ENCODE measurements around the gene MED14.
A peak's percentile ranks its signal among the peaks of the same experiment; 100 is the strongest.
"Not testable (repeated sequence)": the region's sequence is repeated elsewhere in the genome, so short reads cannot be mapped to it uniquely, and the experiment has no call there.

MED14 gene

DNA sequence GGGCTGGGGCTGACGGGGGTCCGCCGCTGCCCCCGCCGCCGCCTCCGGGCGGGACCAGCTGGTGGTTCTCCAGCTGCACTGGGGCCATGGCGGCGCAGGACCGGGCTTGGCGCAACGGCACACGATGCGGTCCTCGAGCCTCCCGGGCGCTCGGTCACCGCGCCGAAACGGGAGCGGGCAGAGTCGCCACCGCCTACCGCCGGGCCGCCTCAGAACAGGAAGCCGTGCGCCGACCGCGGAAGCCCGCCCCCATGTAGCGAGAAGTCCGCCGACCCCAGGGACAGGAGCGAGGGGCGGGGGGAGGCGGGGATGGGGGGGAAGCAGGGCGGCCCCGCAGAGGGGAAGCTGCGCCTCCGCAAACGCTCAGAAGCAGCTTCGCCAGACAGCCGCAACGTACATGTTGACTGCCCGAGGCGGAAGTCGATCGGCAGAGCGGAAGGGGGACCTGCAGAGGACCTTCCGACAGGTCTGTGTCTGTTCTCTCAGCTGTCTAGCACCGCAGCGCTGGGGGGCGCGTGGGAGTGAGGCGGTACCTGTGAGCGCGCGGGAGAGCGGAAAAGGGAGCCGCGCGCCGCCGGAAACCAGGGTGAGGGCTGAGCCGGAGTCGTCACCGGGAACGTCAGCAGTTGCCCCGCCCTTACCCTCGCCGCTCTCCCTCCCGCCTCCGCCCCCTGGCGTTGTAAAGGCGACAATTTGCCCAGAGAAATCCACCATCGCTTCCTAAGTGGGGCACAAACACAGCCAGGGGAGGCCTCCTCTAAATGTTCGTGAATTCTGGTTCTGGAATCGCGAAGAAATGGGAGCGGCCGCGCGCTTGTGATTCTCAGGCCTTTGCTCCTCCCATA, at the start of gene MED14:
Gene MED14, minus strand, starts transcription at position 218 of the 845 bp plus-strand sequence. Its CDS starts 130 bp downstream, at position 88.
- DNase-seq, result peak; percentile 70

DNA sequence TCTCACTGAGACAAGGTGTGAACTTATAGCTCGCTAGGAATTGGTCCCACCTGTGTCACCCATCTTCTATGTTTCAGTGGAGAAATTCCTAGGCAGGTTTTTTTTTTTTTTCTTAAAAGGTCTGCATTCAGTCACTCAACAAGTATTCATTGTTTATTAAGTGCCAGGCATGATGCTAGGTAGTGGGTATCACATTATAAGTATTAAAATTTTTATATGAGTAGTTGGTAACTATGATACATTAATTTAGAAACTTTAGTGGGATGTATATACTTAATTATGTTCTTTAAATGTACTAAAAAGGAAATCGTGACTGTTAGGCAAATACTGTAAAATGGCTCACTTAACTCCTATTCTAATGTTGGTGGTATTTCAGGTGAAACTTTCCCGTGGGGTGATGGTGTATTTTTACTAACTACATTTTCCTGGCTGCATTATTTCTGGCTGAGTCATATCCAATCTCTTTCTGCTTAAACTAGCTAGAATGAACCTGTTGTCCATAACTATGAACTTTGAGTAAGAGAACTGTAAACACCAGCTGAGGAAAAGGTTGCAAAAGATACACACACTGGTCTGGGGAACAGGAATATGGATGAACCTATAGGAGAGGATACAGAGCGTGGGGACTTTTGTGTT, 49.3 kb upstream of the MED14 start:
- no peak for DNase-seq

DNA sequence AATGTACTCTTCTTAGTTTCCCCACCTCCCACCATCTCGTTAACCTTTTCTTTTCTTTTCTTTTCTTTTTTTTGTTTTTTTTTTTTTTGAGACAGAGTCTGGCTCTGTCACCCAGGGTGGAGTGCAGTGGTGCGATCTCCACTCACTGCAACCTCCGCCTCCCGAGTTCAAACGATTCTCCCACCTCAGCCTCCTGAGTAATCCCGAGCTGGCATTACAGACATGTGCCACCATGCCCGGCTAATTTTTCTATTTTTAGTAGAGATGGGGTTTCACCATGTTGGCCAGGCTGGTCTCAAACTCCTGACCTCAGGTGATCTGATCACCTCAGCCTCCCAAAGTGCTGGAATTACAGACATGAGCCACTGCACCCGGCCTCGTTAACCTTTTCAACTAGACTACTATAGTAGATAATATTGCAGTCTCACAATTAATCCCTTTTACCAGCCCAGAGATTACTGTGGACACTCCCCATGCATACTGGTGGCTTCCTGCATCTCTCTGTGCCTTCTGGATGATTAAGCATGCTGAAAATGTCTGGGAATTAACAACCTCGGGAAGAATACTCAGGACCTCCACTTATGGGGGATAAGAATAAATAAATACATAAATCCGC, 47.4 kb upstream of the MED14 start:
- not testable (repeated sequence) for DNase-seq

DNA sequence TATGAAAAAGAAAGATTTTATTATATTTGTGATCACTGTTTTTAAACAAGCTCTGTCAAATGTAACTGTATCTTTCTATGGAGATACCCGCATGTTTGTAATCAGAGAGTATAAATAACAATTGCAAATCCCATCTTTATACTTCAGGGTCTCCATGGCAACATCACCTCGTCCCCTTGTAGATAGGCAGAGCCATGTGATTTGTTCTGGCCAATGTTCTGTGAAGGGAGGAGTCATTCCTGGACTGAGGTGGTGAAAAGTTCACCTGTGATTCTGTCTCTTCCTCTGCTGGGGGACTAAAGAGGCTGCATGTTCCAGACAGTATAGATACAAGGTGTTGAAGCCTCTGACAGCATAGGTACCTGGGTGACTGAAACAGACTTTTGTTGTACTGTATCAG, 45.6 kb upstream of the MED14 start:
- DNase-seq, result no peak

DNA sequence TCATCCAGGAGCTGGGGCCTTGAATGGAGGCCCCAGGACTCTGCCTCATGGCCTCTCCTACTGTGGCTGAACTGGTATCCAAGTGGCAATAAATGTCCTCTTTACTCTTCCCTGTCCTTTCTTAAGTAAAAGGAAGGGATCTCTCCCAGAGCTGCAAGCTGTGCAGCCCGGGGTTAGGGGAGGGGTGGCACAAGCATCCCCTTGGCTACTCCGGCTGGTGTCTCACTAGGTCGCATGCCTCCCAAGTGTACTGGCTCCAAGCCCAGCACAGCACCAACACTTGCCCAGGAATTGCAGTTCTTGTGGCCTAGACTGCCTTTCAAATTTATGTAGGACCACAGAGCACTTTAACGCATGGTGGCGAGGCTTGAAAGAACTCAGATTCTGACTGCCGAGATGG, 44.7 kb upstream of the MED14 start:
- no peak for DNase-seq

DNA sequence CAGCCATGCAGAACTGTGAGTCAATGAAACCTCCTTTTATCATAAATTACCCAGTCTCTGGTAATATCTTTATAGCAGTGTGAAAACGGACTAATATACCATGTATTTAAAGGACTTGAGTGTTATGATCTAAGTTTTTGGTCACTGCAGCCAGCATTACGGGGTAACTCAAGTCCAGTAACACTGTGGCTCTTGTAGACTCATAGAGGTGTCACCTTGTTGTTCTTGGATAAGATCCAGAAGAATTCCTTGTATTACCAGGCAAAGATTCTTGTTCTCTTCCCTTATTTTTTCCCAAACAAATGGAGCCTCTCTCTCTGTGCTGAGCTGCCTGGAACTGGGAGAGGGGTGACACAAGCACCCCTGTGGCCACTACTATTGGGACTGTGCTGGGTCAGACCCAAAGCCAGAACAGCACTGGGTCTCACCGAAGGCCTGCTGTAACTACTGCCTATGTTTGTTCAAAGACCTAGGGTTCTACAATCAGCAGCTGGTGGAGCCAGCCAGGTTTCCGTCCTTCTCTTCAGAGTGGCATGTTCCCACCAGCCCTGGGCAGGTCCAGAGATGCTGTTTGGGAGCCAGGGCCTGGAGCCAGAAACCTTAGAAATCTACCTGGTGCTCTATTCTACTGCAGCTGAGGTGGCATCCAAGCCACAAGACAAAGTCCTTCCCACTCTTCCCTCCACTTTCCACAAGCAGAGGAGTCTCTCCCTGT, 43.7 kb upstream of the MED14 start:
- DNase-seq, result no peak

DNA sequence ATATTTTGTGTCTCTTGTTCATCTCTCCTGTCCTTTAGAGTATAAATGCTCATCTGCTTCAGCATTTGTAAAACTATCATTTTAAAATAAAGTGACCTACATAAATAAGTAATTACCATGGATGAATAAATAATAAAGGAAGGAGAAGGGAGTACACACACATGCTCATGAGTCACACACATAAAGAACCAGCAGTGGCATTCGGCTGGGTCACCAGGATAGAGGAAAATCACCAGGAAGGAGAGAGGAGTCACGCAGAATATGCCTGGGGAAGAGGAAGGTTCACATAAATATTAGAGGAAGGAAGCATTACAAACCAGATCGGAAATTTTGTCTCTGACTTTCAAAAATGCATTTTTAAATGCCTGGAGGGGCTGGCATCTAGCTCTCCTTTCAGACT, 38.5 kb upstream of the MED14 start:
- no peak for DNase-seq

DNA sequence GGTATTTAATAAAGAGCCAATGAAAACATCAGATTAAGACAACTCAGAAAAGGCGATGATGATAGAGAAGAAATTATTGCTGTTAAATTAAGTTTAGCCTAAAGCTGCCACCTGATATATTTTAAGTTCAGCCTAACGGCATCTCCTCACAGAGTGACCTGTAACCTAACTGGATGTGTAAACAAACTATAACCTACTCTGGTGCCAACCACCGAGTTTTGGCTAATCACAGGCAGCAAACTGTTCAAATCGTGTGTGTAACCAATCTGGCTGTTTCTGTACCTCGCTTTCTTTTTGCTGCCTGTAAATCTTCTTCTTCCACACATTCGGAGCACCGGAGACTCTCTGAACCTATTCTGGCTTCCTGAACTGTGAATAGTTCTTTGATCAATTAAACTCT, 37.8 kb upstream of the MED14 start:
- DNase-seq, result no peak

DNA sequence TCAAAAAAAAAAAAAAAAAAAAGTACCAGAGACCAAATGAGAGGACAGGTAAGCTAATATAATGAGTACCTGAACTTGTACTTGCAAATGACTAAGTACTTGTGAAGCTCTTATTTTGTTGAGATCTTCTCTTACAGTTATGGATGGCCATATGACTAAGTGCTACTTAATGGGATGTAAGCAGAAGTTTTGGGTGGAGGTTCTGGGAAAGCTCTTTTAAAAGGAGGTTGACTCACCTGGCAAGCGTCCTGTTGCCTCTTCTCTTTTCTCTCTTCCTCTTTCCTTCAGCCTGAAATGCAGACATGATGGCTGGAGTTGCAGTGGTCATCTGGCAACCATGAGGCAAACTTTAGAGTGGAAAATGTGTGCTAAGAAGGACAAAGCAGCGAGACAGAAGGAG, 36.9 kb upstream of the MED14 start:
- DNase-seq, result no peak

DNA sequence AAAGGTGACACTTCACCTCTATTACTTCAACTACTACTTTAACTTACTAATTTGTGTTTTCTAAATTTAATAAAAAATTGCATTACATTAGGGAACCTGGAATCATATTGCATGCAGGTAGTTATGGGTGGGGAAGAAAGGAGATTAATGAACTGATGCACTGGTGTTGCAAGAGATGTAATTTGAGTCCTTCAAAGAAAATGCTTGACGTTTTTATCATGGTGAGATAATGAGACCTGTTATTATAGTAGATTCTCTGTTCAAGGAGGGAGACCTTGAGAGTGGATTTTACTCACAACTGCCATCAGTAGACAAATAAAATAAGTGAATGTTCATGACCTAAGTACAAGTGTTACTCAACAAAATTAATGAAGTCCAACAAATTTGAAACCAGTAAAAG, 26.4 kb upstream of the MED14 start:
- no peak for DNase-seq

DNA sequence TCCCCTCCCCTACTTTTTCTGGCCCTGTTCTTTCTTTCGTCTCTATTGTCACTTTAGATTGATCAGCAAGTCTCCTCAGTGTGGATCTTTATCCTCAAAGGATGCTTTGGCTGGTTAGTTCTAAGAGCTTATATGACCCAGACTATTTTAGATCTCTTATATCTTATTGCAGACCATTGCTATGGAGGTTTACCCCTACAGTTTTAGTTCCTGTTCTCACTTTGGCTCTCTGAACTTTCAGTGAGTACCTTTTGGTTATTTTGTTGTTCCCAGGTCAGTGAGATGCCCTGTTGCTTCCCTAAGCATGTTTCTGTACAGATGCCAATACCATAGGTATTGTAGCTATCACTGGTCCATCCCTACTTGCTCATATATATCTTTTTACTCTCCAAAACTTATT, 24.0 kb upstream of the MED14 start:
- no peak for DNase-seq

DNA sequence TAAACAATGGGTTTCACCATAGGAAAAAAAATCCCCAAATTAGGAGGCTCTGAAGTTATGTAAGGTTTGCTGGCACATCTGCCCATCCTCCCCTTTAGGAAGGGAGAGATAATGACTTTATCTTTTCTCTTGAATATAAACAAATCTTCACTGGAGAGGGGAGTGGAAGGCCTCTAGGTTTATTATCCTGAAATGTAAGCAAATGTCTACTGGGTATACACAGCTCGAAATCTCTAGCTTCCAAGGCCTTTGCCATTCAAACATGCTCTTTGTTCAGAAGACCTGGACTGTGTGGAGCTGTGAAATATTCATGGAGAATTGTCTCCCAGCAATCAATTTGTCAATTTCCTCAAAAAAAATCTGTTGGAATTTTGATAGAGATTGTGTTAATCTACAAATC, 21.7 kb upstream of the MED14 start:
- DNase-seq, result no peak

DNA sequence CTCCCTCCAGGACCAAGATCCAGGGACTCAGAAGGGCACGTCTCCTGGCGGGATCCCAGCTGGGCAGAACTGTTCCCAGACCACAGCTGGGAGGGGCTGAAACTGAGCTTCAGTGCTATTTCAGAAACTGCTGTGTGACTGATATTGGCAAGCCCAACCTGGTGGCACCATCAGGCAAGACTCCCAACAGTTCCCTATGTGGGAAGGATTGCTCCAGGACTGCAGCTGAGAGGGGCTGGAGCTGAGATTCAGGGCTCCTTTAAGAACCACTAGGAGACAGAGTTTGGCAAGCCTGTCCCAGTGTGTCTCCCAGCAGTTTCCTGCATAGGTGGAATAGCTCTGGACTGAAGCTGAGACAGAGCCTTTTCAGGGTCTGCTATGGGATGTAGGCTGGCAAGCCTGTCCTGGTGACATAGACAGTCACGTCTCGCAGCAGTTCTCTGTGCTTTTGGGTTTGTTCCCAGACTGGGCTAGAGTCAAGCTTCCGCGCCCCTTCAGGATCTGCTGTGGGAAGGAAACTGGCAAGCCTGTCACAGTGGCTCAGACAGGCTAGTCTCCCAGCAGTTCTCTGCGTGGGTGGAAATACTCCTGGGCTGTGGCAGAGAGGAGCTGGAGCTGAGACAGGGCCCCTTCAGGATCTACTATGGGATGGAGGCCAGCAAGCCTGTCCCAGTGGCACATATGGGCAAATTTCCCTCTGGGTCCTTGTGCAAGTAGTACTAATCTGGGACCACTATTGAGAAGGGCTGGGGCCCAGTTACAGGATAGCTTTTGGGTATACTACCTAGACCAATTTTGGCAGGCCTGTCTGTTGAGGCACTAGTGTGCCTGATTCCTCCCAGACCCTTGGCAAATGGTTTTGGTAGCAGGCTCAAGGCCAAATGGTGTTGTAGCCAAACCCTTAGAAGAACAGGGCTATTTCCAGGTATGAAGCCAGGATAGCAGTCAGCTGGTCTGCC, 20.2 kb upstream of the MED14 start:
- no peak for DNase-seq

DNA sequence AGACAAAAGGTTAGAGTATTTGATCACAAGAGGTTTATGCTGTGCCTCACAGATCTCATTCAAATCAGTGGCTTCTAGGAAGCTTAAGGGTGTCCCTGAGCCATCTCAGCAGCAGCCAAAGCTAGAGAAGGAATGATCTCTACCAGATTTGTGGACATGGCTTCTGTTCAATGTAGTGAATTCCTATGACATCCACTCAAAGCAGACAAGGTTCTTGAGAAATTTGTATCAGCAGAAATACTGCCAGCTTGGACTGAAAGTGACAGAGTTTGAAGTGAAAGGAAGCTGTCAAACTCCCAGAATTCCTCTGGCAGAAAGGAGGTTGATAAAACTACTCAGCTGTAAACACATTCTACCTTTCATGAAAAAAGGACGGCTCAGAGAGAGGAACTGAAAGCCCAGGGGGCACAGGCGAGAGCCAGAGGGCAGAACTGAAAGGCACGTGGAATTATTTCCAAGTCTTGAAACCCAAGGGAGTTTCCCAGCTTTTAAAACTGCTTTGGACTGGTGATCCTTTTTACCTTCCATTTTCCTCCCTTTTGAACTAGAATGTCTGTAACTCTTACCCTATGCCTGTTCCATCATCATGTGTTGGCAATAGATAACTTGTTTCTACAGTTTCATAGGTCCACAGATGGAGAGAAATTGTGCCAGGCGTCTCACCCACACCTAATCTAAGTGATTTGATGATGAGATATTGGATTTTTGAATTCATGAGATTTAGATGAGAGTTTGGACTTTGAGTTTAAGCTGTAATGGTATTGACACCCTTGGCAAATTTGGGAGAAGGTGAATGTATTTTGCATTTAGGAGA, 14.5 kb upstream of the MED14 start:
- no peak for DNase-seq

DNA sequence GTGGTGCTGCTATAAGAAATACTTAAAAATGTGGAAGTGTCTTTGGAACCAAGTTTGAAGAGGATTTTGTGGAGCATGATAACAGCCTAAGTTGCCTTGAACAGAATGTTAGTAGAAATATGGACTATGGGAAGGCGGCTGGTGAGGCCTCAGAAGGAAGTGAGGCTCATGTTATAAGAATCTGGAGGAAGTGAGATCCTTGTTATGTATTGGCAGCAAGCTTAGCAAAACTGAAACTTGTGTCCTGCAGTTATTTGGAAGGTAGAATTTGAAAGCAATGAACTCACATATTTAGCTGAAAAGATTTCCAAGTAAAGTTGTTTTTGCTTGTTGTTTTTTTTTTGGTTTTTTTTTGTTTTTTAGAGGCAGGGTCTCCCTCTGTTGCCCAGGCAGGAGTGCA, 13.6 kb upstream of the MED14 start:
- no peak for DNase-seq

DNA sequence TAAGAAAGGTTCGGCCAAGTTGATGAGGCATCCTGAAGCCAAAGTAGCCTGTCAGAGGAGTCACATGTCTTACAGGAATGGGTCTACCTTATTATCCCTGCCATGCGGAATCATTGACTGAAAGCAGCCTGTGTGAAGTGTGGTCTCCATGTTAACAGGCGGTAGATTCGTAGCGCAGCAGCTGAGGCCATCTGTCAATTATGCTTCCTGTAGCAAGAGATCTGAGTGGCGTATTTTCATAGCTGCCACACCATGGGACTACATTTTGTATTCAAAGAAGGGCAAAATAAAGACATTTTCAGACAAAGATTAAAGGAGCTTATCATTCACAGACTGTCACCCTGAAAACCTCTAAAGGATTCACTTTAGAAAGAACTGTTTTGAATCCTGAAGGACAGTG, 11.2 kb upstream of the MED14 start:
- no peak for DNase-seq

DNA sequence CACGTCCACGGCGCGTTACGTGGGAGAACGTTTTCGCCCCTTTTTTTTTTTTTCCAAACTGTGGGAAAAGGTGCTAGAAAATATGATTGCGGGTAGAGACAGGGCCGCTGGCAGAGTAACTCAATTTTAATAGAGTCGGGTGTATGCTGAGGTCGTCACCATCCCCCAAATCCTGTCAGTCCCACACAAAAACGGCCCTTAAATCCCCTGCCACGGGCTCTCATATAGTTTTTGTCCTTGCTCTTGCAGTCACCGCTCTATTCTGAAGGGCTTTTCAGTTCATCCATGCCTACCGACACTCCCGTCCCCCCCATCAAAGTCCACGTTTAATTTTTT, 796 bp upstream of the MED14 start:
- no peak for DNase-seq

DNA sequence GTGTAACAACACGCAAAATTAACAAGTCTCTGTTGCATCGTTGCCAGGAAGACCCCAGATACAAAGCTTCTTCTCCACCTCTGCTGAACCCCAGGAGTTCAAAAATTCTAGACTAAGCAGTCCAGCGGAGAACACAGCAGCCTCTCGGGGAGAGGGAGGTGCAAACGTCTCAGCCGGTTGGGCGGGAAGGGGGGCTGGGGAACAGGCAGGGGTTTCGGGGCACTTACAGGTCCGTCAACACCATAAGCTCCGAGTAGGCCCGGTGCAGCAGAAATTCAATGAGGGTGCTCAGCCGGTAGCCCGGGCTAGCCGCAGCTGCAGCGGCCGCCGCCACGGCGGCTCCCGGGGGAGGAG, 394 bp downstream of the MED14 start:
- DNase-seq, result no peak

DNA sequence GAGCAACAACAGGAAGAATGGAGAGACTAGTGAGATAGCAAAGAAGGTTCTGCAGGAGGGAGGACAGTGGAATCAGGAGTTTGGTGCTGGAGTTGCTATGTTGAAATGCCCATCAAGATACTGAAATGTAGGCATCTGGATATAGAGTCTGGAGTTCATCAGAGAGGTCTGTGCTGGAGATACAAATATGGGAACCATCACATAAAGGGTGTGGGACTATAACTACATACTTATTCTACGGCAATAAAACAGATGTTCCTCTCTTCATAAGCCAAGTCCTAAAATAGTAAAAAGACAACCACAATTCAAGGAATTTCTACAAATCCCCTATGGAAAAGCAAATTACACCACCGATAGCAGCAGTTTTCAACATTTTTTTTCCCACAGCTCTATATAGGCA, 1.6 kb downstream of the MED14 start:
- no peak for DNase-seq

DNA sequence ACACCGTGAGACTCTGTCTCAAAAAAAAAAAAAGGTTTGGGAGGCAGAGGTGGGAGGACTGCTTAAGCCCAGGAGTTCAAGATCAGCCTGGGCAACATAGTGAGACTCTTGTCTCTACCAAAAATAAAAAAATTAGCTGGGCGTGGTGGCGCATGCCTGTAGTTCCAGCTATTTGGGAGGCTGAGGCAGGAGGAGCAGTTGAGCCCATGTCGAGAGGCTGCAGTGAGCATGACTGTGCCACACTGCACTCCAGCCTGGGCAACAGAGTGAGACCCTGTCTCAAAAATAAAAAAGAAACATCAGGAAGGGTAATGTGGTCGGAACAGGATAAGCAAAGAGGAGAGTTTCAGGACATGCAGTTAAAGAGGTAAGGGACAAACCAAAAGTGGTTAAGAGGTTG, 2.8 kb downstream of the MED14 start:
- not testable (repeated sequence) for DNase-seq

All from amniotic stem cell (primary cell).